GM12878 (cell line): ENCODE results near the gene CAPZB. TPM values are rescaled to one million over a fixed set of nuclear protein-coding genes. Genes with fewer than 3 reads are reported as not detected.

Experiments used
- BRCA1 ChIP-seq: IDR thresholded peaks from 2 replicates; pipeline ENCODE4 v1.6.1; 2011; ENCODE audit warnings: low read depth, low read length, improper control_type of control experiment
- CBFB ChIP-seq: IDR thresholded peaks from 2 replicates; pipeline ENCODE4 v1.6.1; 2016; ENCODE audit warnings: antibody characterized with exemption, low read depth
- CHD1 ChIP-seq: IDR thresholded peaks from 2 replicates; pipeline ENCODE4 v1.6.1; 2012; ENCODE audit warnings: low read depth, low read length, improper control_type of control experiment
- CHD2 ChIP-seq: IDR thresholded peaks from 2 replicates; pipeline ENCODE4 v1.6.1; 2011; ENCODE audit warnings: low read depth, low read length, improper control_type of control experiment, borderline replicate concordance
- ESRRA ChIP-seq: IDR thresholded peaks from 2 replicates; pipeline ENCODE4 v1.6.1; 2012; ENCODE audit warnings: mild to moderate bottlenecking, low read length, improper control_type of control experiment
- GABPA ChIP-seq: IDR thresholded peaks from 2 replicates; pipeline ENCODE4 v1.6.1; 2014; ENCODE audit warnings: antibody characterized with exemption, low read depth, mild to moderate bottlenecking, inconsistent platforms
- HDGF ChIP-seq: fragments of 450-650 bp; IDR thresholded peaks from 2 replicates; pipeline ENCODE4 v1.6.1; 2016; ENCODE audit warnings: antibody characterized with exemption
- KLF5 ChIP-seq: fragments of 450-650 bp; IDR thresholded peaks from 2 replicates; pipeline ENCODE4 v1.6.1; 2014; ENCODE audit warnings: mild to moderate bottlenecking; ENCODE audit not compliant: partially characterized antibody
- MXI1 ChIP-seq: fragments of 150-350 bp; IDR thresholded peaks from 2 replicates; pipeline ENCODE4 v1.6.1; 2011; ENCODE audit warnings: low read depth, mild to moderate bottlenecking, inconsistent platforms, low read length, improper control_type of control experiment
- NFYA ChIP-seq: IDR thresholded peaks from 2 replicates; pipeline ENCODE4 v1.6.1; 2011; ENCODE audit warnings: low read depth, mild to moderate bottlenecking, low read length, improper control_type of control experiment, borderline replicate concordance
- NR2F1 ChIP-seq: fragments of 450-650 bp; conservative IDR thresholded peaks from 2 replicates; pipeline ENCODE4 v1.6.1; 2017; ENCODE audit warnings: mild to moderate bottlenecking
- PAX5 ChIP-seq: IDR thresholded peaks from 2 replicates; pipeline ENCODE4 v1.6.1; 2011; ENCODE audit warnings: low read depth, low read length, borderline replicate concordance
- POLR2A ChIP-seq: IDR thresholded peaks from 2 replicates; pipeline ENCODE4 v1.6.1; 2011; ENCODE audit warnings: low read depth, mild to moderate bottlenecking, low read length
- RB1 ChIP-seq: fragments of 450-650 bp; formaldehyde crosslinking; IDR thresholded peaks from 2 replicates; pipeline ENCODE4 v1.6.1; 2017; ENCODE audit warnings: mild to moderate bottlenecking, borderline replicate concordance
- SIX5 ChIP-seq: IDR thresholded peaks from 2 replicates; pipeline ENCODE4 v1.6.1; 2011; ENCODE audit warnings: mild to moderate bottlenecking, low read depth, low read length, moderate library complexity; ENCODE audit not compliant: severe bottlenecking
- SUZ12 ChIP-seq: fragments of 200-600 bp; sonication (generic); IDR thresholded peaks from one replicate; pipeline ENCODE4 v1.6.1; 2018; ENCODE audit warnings: antibody characterized with exemption, mild to moderate bottlenecking; ENCODE audit not compliant: unreplicated experiment
- TBL1XR1 ChIP-seq: IDR thresholded peaks from 2 replicates; pipeline ENCODE4 v1.6.1; 2012; ENCODE audit warnings: low read depth, low read length, improper control_type of control experiment
- TCF7 ChIP-seq: IDR thresholded peaks from 2 replicates; pipeline ENCODE4 v1.6.1; 2014; ENCODE audit warnings: antibody characterized with exemption, borderline replicate concordance
- ZNF207 ChIP-seq: fragments of 450-650 bp; IDR thresholded peaks from 2 replicates; pipeline ENCODE4 v1.6.1; 2014; ENCODE audit warnings: antibody characterized with exemption, mild to moderate bottlenecking, borderline replicate concordance
- ZNF622 ChIP-seq: fragments of 450-650 bp; IDR thresholded peaks from 2 replicates; pipeline ENCODE4 v1.6.1; 2017; ENCODE audit warnings: mild to moderate bottlenecking, inconsistent platforms
- polyA plus RNA-seq, 11 experiments: library from polyadenylated mRNA; depleted of rRNA in 4 of 11; unstranded in 6 of 11; stranded (reverse) in 5 of 11; fragments of >200 nt; fragmentation: Nextera tagmentation in 4 of 11; fragmentation: Illumina TruSeq in 1 of 11; extraction: Ambion mirVana in 4 of 11; extraction: Trizol in 1 of 11; gene quantifications; 1 replicate in 1 of 11; 2 replicates in 10 of 11; pipeline versions ENCODE4 v1.2.1 to v1.2.3, GENCODE V29; 2011 to 2016; ENCODE audit warnings: inconsistent platforms in 2 of 11, missing spikeins in 2 of 11, low read depth in 1 of 11
- total RNA-seq, 4 experiments: library from RNA; depleted of rRNA in 3 of 4; stranded (reverse); fragments of >200 nt in 3 of 4; fragmentation: Illumina TruSeq in 1 of 4; extraction: Trizol in 1 of 4; gene quantifications; 2 replicates each; pipeline versions ENCODE4 v1.2.1 to v1.2.3, GENCODE V29; 2013 to 2021
- TF ChIP-seq, protein P1 (sequence below): fragments of 450-650 bp; IDR thresholded peaks from 2 replicates; pipeline ENCODE4 v1.6.1; 2018; ENCODE audit warnings: mild to moderate bottlenecking, low read depth, moderate library complexity; ENCODE audit not compliant: partially characterized antibody
- TF ChIP-seq, protein P2 (sequence below): IDR thresholded peaks from 2 replicates; pipeline ENCODE4 v1.6.1; 2012; ENCODE audit warnings: mild to moderate bottlenecking, low read depth, low read length
- TF ChIP-seq, protein P3 (sequence below): fragments of 450-650 bp; IDR thresholded peaks from 2 replicates; pipeline ENCODE4 v1.6.1; 2014; ENCODE audit warnings: mild to moderate bottlenecking

CAPZB gene
- total and polyA plus RNA-seq, 10 of the 15 experiments (the other 5 are each of a cell fraction or from before 2014, with no cell fraction given), result 104 to 454 (median 213) TPM

DNA sequence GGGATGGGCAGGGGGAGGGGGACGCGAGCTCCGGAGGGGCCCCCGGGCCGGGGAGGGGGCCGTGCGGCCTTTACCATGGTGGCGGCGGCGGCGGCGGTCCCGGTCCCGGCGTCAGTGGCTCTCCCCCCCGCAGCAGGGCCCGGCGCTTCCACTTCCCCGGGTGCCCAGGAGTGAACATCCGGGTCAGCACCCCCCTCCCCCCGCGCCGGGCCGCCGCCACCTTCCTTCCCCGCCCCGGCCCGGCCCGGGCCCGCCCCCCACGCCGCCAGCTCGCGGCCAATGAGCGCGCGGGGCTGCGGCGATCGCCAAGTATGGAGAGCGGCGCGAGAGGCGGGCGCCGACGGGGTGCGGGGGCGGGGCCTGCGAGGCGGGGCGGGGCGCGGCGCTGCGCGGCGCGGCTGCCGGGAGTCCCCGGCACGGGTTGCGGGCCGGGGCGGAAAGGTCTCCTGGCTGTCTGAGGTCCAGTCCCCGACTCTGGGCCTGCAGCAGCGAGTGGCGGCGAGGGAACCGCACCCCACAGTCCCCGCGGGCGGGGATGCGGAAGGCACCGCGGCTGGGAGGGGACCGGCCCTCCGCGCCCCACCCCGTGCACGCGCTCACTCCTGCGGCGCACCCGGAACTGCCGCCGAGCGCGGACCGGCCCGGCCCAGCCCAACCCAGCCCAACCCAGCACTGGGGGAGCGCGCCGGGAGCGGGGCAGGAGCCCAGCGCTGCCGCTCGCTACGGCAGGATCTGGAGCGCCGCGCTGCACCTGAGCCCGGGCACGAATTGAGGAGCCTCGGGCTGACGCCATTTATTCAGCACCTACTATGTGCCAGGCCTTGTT, at the start of gene CAPZB (continued):
- no peak for TF ChIP-seq BRCA1
- TF ChIP-seq CHD1, result no peak
- TF ChIP-seq TCF7, result no peak
- TF ChIP-seq RB1, result no peak; the same call in none of the 2 replicates
- TF ChIP-seq, protein P1, sequence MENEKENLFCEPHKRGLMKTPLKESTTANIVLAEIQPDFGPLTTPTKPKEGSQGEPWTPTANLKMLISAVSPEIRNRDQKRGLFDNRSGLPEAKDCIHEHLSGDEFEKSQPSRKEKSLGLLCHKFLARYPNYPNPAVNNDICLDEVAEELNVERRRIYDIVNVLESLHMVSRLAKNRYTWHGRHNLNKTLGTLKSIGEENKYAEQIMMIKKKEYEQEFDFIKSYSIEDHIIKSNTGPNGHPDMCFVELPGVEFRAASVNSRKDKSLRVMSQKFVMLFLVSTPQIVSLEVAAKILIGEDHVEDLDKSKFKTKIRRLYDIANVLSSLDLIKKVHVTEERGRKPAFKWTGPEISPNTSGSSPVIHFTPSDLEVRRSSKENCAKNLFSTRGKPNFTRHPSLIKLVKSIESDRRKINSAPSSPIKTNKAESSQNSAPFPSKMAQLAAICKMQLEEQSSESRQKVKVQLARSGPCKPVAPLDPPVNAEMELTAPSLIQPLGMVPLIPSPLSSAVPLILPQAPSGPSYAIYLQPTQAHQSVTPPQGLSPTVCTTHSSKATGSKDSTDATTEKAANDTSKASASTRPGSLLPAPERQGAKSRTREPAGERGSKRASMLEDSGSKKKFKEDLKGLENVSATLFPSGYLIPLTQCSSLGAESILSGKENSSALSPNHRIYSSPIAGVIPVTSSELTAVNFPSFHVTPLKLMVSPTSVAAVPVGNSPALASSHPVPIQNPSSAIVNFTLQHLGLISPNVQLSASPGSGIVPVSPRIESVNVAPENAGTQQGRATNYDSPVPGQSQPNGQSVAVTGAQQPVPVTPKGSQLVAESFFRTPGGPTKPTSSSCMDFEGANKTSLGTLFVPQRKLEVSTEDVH, result no peak
- TF ChIP-seq ZNF207, result peak; percentile 79; the same call in 1 of the 2 replicates
- TF ChIP-seq, protein P2, sequence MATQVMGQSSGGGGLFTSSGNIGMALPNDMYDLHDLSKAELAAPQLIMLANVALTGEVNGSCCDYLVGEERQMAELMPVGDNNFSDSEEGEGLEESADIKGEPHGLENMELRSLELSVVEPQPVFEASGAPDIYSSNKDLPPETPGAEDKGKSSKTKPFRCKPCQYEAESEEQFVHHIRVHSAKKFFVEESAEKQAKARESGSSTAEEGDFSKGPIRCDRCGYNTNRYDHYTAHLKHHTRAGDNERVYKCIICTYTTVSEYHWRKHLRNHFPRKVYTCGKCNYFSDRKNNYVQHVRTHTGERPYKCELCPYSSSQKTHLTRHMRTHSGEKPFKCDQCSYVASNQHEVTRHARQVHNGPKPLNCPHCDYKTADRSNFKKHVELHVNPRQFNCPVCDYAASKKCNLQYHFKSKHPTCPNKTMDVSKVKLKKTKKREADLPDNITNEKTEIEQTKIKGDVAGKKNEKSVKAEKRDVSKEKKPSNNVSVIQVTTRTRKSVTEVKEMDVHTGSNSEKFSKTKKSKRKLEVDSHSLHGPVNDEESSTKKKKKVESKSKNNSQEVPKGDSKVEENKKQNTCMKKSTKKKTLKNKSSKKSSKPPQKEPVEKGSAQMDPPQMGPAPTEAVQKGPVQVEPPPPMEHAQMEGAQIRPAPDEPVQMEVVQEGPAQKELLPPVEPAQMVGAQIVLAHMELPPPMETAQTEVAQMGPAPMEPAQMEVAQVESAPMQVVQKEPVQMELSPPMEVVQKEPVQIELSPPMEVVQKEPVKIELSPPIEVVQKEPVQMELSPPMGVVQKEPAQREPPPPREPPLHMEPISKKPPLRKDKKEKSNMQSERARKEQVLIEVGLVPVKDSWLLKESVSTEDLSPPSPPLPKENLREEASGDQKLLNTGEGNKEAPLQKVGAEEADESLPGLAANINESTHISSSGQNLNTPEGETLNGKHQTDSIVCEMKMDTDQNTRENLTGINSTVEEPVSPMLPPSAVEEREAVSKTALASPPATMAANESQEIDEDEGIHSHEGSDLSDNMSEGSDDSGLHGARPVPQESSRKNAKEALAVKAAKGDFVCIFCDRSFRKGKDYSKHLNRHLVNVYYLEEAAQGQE, result no peak
- TF ChIP-seq POLR2A, result peak; percentile 95
- TF ChIP-seq KLF5, result peak; percentile 68
- TF ChIP-seq NR2F1, result no peak; the same call in none of the 2 replicates
- no peak; the same call in none of the 2 replicates for TF ChIP-seq MXI1
- peak; percentile 86 for TF ChIP-seq GABPA
- no peak for TF ChIP-seq ZNF622
- 0 out of 2 replicates have a peak, but pooled peaks have one; percentile 13 for TF ChIP-seq TBL1XR1
- TF ChIP-seq SIX5, result no peak
- TF ChIP-seq CBFB, result peak; percentile 57
- no peak; the same call in 1 of the 2 replicates for TF ChIP-seq PAX5
- no peak for TF ChIP-seq SUZ12
- TF ChIP-seq ESRRA, result no peak
- TF ChIP-seq HDGF, result no peak
- TF ChIP-seq NFYA, result no peak
- no peak for TF ChIP-seq CHD2
- TF ChIP-seq, protein P3, sequence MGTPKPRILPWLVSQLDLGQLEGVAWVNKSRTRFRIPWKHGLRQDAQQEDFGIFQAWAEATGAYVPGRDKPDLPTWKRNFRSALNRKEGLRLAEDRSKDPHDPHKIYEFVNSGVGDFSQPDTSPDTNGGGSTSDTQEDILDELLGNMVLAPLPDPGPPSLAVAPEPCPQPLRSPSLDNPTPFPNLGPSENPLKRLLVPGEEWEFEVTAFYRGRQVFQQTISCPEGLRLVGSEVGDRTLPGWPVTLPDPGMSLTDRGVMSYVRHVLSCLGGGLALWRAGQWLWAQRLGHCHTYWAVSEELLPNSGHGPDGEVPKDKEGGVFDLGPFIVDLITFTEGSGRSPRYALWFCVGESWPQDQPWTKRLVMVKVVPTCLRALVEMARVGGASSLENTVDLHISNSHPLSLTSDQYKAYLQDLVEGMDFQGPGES, result no peak
